IMR-90 (cell line): ENCODE data around the gene MCTP1.

Experiments used
- CEBPB ChIP-seq: IDR thresholded peaks from 2 replicates; pipeline ENCODE4 v1.6.1; 2012; ENCODE audit warnings: low read depth, low read length, improper control_type of control experiment
- CTCF ChIP-seq: conservative IDR thresholded peaks from 2 replicates; pipeline ENCODE4 v1.5.1; 2012; ENCODE audit warnings: mild to moderate bottlenecking, low read depth, low read length, improper control_type of control experiment
- ELK1 ChIP-seq: fragments of 150-350 bp; IDR thresholded peaks from 2 replicates; pipeline ENCODE4 v1.6.1; 2016; ENCODE audit warnings: low read depth, mild to moderate bottlenecking, low read length, moderate library complexity, borderline replicate concordance
- FOS ChIP-seq: fragments of 150-350 bp; IDR thresholded peaks from 2 replicates; pipeline ENCODE4 v1.6.1; 2016; ENCODE audit warnings: low read depth, low read length
- MAZ ChIP-seq: IDR thresholded peaks from 2 replicates; pipeline ENCODE4 v1.6.1; 2012; ENCODE audit warnings: low read depth, mild to moderate bottlenecking, low read length, improper control_type of control experiment, moderate library complexity, borderline replicate concordance
- MXI1 ChIP-seq: IDR thresholded peaks from 2 replicates; pipeline ENCODE4 v1.6.1; 2012; ENCODE audit warnings: low read depth, mild to moderate bottlenecking, low read length, moderate library complexity, borderline replicate concordance
- NFE2L2 ChIP-seq: fragments of 150-350 bp; IDR thresholded peaks from 2 replicates; pipeline ENCODE4 v1.6.1; 2016; ENCODE audit warnings: low read depth, mild to moderate bottlenecking, low read length
- POLR2A ChIP-seq: IDR thresholded peaks from 2 replicates; pipeline ENCODE4 v1.6.1; 2012; ENCODE audit warnings: mild to moderate bottlenecking, low read depth, low read length
- RAD21 ChIP-seq: IDR thresholded peaks from 2 replicates; pipeline ENCODE4 v1.6.1; 2012; ENCODE audit warnings: low read length, improper control_type of control experiment
- RCOR1 ChIP-seq: IDR thresholded peaks from 2 replicates; pipeline ENCODE4 v1.6.1; 2012; ENCODE audit warnings: mild to moderate bottlenecking, low read length, improper control_type of control experiment; ENCODE audit not compliant: insufficient replicate concordance
- RFX5 ChIP-seq: IDR thresholded peaks from 2 replicates; pipeline ENCODE4 v1.8.0; 2012; ENCODE audit warnings: low read depth, mild to moderate bottlenecking, low read length, moderate library complexity
- SMC3 ChIP-seq: fragments of 150-350 bp; IDR thresholded peaks from 2 replicates; pipeline ENCODE4 v1.6.1; 2016; ENCODE audit warnings: low read depth, mild to moderate bottlenecking, antibody characterized with exemption, low read length, moderate library complexity

- TF ChIP-seq RCOR1 = no peak
- TF ChIP-seq NFE2L2 = no peak
- TF ChIP-seq CTCF = no peak
- TF ChIP-seq RFX5 = no peak
- TF ChIP-seq FOS = no peak
- TF ChIP-seq SMC3 = no peak
- no peak for TF ChIP-seq ELK1
- no peak for TF ChIP-seq RAD21
- no peak for TF ChIP-seq POLR2A
- no peak for TF ChIP-seq MXI1
- TF ChIP-seq CEBPB = no peak
- no peak for TF ChIP-seq MAZ
These were observed 508.7 kb downstream of the MCTP1 start for GRCh38 chr5:94776167-94776566.
